CD4-positive, alpha-beta T cell treated with Interferon gamma for 1 hour (primary cell): Measurements from ENCODE around the gene EBF3.

Experiments
- DNase-seq: peaks from one replicate; pipeline ENCODE4 v3.0.0-alpha.2; 2020

Gene EBF3

GRCh38 chr10:129849452-129849750 is 114.7 kb downstream of the EBF3 start:
- DNase-seq: no peak

DNA sequence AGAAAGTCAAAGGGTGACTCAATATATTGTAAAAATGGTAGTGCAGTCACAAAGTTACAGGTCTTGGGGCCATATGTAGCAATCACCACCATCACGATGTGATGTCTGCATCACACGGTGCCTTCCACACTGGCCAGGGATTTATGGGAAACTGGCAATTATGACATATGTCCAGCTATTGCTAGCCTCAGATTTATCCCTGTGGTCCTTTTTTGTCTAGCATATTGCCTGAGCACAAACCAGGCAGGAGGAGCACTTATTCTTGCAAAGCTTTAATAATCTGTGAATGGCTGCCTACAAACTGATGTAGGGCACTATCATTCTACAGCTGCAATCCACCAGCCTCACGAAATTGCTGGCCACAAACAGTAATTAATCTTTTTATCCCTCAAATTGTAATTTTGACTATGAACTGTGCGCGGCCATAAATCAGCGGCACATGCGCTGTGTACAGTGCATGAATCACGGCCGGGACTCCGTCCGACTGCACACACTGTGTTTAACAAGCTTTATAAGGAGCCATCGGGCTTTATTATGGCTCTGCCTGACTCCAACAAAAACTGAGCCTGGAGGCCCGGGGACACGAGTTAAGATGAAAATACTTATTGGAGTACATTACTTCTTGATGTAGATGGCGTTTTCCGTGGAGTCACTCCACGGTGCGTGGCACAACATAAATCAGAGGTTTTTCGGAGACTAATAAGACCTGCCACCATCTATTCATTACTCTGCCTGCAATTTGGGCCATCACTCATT is 115.2 kb downstream of the EBF3 start:
- no peak for DNase-seq

DNA sequence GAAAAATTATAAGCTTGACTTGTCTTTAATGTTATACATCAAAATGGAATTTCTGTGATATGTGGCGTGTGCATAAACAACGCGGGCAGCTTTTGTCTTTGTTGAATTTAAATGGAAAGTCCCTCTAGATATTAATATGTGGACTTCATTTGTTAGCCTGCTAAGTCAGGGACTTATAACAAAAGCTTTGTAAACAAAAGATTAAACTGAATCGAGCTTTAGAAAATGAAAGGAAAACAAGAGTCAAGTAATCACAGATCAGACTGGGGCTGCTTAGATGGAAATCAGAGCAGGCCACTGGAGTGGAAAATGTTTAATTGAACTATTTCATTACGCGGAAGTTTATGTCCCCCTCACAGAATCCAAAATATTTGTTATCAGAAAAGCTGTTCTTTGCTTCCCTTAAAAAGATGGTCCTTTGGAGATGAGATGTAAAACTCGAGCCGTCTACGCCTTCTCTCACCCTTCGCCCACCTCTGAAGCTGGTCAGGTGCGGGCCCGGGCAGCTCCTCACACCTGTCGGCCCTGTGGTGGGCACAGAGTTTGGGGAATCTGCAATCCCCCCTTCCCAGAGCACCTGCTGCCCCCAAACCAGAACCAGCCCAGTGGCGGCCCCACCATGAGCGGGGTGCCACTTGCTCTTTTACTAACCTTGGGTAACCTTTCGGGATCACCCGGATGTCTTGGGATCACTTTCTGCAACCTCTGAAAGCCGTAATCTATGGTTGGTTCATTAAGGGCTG is 116.2 kb downstream of the EBF3 start:
- no peak for DNase-seq

DNA sequence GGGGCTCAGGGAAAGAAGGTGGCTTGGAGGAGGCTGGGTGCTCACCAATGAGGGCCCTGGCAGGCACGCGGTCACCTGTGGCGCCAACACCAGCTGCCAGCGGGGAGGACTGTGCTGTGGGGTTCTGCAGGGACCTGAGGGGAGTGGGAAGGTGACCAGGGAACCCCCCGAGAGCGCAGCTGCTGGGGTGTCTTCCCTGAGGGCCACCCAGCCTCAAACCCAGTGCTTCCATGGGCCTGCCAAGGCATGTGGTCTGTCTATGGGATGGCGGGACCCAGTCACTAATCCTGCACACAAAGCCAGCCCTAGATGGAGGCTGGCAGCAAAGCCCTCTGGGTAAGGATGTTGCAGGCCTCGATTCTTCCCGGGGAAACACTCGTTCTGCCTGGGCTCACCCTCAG is 117.1 kb downstream of the EBF3 start:
- DNase-seq: no peak

- no peak for DNase-seq
Measured at GRCh38 chr10:129845111-129845753, 118.8 kb downstream of the EBF3 start.

GRCh38 chr10:129844216-129844766 is 119.8 kb downstream of the EBF3 start:
- no peak for DNase-seq

- DNase-seq: no peak
Measured at GRCh38 chr10:129843702-129844101, 120.4 kb downstream of the EBF3 start.

GRCh38 chr10:129843131-129843541 is 120.9 kb downstream of the EBF3 start:
- DNase-seq: no peak

- DNase-seq: no peak
Measured at GRCh38 chr10:129842031-129842430, 122.0 kb downstream of the EBF3 start.

GRCh38 chr10:129841590-129841989 is 122.5 kb downstream of the EBF3 start:
- DNase-seq: no peak

GRCh38 chr10:129841071-129841470 is 123.0 kb downstream of the EBF3 start:
- no peak for DNase-seq

- DNase-seq: no peak
Measured at GRCh38 chr10:129840196-129840590, 123.9 kb downstream of the EBF3 start.

DNA sequence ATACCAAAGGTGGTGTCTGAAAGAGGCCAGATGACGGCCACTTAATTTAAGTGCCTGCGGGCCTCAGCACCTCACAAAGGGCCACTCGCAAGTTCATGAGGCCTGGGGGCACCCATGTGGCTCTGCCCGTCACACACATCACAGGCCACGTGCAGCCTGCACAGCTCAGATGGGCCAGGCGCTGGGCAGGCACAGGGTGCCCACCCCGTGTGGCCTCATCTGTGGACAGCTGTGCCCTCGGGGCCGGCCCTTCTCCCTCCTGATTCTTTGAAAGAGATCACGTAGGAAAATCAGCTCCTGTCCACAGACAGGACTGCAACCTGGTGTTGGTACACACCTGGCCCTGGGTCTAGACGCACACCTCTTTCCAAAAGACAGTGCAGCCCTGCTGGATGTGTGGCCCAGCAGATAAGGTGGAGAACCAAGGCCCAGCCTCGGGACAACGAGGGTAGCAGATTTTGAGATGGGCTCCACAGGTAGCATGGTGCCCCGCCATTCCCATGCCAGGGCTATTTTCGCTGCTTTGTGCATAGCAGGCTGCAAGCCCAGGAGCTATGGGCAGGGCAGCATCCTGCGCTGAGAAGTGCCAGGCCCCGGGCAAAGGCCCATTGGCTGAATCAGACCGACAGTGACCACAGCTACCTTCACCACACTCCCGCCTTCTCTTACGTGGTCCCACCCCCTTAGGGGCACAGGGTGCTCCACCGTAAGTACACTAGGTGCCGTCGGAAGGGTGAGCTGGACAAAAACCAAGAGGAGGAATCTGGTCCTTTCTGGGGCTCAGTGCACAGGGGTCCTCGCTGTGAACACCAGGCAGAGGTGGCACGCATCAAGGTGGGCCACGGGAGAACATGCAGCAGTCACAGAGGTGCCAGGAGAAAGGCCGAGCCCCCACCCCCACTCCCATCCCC is 124.5 kb downstream of the EBF3 start:
- DNase-seq: no peak

DNA sequence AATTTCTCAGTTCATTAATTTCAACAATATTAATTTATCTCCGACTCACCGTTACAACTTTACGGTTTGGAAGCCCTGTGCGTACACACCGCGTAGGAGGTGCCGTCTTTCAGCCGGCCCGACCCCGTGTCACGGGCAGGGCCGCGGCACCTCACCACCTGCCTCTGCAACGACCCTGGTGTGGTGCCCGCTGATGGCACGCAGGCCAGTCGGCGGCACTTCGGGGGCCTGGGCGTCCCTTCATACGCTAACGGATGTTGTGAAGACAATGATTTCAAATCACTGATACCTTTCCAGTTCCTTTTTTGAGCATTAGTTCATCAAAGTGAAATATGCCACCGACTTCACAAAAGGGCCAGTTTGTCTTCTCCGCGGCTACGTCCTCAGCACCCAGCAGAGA is 125.3 kb downstream of the EBF3 start:
- no peak for DNase-seq

DNA sequence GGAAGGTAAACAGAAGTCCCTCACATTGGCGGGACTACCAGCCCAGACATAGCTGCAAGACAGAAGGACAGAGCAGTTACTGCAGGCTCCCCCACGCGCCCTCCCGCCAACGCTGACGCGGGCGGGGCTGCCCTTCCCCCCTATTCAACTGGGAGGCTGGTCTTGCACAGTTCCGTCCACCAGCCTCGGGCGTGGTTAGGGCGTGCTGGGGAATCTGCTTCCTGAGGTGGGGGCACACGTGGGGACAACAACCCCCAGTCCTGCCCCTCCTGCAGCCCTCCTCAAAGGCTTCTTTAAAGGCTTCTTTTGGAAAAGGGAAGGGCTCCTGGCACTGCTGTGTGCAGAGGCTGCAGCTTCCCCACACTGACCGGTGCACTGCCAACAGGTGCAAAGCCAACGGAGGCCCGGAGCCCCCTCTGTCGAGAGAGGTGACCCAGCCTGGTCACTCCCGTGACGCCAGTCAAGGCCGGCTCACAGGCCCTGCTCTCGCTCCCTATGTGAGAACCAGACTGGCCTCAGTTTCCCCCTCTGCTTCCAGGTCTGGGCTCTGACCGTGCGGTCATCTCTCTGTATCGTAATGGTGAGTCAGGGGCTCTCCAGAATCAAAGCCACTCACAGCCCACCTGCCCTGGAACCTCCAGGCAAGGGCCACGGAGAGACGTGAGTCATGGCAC is 126.0 kb downstream of the EBF3 start:
- no peak for DNase-seq

DNA sequence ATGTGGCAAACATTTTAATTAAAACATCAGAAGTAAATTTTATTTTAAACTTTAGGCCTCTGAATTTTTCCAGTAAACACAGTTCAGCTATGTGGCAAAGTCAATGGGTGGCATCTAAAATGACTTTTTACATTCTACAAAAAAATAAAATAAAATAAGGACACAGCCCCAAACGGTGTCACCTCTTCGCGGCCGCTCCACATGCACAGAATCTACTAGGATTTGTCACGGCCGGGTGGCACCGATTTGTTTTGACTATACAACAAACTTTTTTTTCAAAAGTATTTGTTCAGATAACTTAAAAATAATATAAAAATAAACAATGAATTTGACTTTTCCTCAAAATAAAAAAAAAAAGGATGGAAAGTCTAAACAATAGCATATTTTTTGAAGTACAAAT is 127.8 kb downstream of the EBF3 start:
- DNase-seq: no peak

DNA sequence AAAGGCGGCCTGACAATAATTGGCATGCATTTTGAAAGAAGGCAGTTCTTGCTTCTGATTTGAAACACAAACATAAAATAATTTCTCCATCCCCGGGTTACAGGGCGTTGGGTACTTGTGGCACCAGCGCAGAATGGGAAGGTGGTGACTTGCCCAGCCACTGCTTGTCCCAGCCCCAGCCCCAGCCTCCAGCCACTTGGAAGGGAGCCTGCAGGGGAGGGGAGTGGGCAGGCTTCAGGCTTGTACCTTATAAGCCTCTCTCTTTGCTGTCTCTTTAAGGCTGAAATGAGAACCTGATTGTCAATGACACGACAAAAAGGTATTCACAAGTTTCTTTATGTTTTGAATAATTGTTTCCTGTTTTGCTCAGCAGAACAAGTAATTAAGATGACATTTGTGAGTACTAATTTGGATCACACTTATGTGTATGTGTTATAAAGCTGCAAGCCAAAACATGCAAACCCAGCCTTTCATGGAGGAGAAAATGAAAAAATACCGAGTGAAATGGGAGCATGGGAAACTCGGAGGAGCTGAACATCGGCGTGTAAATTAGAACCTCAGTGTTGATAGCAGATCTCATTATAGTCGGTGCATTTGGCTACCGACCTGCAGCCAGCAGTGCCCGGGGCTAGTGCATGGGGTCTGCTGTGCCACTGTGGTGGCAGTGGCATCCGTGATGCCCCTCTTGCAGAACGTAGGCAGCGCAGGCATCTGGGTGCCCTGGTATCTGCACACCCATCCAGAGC is 129.9 kb downstream of the EBF3 start:
- no peak for DNase-seq

- no peak for DNase-seq
Measured at GRCh38 chr10:129833468-129833950, 130.6 kb downstream of the EBF3 start.

- DNase-seq: no peak
Measured at GRCh38 chr10:129832573-129833467, 131.3 kb downstream of the EBF3 start.

- no peak for DNase-seq
Measured at GRCh38 chr10:129831150-129831549, 132.9 kb downstream of the EBF3 start.
